22Rv1 (cell line): Measurements from ENCODE around the gene PIAS1.

Experiments used
- CTCF ChIP-seq: fragments of 450-650 bp; IDR thresholded peaks from 2 replicates; pipeline ENCODE4 v1.5.1; 2017; ENCODE audit warnings: mild to moderate bottlenecking
- ZFX ChIP-seq: fragments of 450-650 bp; IDR thresholded peaks from 2 replicates; pipeline ENCODE4 v1.6.1; 2017; ENCODE audit warnings: antibody characterized with exemption, borderline replicate concordance

GRCh38 chr15:68196445-68197169 is 142.5 kb downstream of the PIAS1 start:
- TF ChIP-seq CTCF (no peak), ZFX (no peak)
